Right renal pelvis (tissue), 4 donors: ENCODE measurements around the gene ICAM2. TPM values are rescaled to one million over a fixed set of nuclear protein-coding genes. Genes with fewer than 3 reads are reported as not detected.
"Not testable (repeated sequence)": the region's sequence is repeated elsewhere in the genome, so short reads cannot be mapped to it uniquely, and the experiment has no call there.

Experiments
- DNase-seq, 4 donors: peaks; one replicate each; pipeline ENCODE4 v3.0.0-alpha.2; 2013; ENCODE audit warnings: low read depth in 4 of 4, low spot score in 3 of 4, missing footprints in 1 of 4
- polyA plus RNA-seq, 4 donors: library from polyadenylated mRNA; unstranded; fragments of 120-200 nt; gene quantifications; one replicate each; pipeline ENCODE4 v1.2.1, GENCODE V29; 2013; ENCODE audit not compliant: insufficient read length in 4 of 4

Gene ICAM2
- polyA plus RNA-seq, 4 donors: 28.7 to 32.6 (median 31.1) TPM

DNA sequence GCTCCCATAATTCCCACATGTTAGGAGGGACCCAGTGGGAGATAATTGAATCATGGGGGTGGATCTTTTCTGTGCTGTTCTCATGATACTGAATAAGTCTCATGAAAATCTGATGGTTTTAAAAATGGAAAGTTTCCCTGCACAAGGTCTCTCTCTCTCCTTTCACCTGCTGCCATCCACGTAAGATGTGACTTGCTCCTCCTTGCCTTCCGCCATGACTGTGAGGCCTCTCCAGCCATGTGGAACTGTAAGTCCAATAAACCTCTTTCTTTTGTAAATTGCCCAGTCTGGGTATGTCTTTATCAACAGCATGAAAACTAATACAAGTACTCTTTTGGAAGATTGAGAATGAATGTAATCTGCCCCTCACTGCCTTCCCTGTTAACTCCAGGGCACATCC, 37.8 kb downstream of the ICAM2 start:
- not testable (repeated sequence) for DNase-seq

DNA sequence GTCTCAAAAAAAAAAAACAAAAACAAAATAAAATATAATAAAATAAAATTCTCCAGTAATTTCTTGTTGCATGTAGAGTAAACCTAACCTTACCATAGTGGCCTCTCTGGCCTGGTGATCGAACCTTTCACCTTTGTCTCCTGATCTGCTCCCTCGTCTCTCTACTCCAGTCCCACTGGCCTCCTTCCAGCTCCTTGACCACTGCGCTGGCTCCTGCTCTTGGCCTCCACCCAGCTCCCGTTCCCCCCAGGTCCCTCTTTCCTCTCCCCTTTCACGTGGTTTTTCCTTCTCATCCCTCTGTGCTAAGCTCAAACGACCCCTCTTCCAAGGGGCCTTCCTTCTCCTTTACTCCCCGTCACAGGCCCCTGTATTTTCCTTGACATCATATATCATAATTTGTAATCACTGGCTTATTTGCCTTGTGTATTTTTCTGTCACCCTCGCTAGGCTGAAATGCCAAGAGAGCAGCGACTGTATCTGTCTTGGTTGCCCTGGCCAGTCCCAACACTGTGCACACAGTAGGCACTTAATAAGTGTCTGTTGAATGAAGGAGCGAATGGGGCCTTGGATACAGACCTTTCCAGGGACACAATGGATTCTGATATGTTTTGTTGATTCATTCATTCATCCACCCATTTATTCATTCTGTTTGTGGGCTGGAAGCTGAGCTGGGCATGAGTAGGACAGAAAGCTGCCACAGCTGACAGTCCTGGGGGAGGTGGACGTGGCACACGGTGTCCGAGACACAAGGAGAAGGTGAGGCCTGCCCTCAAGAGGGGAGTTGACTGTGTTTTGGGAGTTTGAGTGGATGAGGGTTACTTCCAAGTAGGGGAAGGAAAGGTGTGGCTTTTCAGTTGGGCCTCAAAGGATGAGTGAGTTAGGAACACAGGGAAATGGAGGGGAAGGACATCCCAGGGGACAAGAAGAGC, 41.9 kb downstream of the ICAM2 start:
- no peak for DNase-seq

DNA sequence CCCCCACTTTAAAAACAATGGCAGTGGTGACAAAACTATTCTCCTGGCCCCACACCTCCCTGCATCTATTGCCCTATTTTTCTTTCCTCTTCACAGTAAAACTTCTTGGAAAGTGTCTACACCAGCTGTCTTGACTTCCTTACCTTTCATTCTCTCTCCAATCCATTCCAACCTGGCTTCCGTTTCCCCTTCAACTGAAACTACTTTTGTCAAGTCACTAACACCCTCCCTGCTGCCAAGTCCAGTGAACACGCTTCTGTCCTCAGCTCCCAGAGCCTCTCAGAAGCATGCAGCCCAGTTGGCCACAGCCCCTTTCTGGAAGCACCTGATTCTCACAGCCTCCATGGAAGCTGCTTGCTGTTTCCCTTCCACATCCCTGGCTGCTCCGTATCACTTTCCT, 43.7 kb downstream of the ICAM2 start:
- DNase-seq: no peak

DNA sequence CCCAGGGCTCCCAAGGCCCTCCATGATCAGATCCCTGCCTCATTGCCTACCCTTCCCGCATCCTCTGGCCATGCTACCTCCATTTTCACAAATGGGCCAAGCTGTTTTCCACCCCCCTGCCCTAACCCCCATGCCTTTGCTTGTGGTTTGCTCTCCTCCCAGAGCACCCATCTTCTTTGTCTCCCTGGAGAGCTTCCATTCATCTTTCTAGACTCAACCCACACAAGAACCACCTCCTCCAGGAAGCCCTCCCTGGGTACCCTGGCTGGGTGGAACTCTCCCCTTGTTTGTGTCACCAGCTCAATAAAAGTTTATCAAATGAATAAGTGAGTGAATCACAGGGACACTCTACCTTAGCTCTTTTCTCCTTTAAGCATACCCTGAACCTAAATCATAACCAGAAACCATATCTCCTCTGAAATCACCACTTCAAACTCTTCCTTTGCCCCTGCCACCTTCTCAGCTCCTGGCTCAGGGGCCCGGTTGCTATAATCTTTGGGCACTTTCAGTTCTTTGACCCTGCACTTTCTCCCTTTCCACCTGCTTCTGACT, 44.8 kb downstream of the ICAM2 start:
- DNase-seq: no peak

DNA sequence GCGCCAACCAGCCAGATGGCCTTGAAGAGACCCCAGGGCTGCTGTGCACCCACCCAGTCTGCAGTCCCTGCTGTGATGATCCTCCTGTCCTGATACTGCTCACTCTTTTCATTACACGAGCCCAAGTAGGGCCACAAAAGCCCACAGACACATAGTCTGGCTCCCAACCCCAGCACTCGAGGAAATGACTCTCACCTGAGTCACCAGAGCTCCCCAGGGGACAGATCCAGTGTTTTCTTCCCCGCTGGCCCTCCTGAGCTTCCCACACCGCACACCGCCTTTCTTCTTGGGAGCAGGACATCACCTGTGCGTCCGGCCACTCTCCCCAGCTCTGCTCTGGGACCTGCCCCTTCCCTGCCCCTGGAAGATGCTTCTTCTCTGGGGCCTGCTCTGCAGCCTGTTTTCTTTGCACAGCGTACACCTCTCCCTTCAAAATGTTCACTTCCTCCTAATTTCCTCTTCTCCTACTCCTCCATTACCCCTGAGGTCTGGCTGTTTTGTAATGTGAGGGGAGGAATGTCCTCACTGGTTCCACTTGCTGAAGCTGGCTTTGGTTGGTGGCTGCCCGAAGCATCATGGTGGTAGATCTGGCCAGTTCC, 45.7 kb downstream of the ICAM2 start:
- no peak for DNase-seq

DNA sequence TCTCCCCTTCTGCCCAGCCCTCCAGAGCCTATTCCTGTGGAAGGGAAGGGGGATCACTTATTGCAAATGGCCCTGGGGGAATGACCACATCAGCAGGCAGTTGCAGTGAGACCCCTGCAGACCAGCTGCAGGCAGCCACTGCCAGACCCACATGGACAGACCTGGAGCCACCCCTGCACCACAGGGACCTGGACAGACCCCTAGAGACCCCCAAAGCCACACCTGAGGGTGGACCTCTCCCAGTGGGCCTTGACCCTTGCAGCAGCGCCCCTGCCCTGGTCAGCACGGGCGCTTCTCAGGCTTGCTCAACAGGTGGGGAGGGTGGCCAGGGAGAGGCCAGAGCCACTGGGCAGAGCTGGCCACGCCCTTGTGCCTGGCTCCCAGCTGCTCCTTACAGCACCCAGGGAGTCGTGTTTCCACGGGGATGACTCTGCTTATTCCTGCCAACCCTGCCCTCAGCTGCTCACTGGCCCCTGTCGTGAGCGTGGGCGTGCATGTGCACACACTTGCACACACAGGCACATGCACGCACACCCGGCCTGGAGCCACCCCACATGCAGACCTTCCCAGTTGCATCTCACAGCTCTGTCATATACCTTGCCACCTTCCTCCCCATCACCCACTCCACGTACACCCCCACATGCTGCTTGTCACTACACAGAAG, 46.4 kb downstream of the ICAM2 start:
- no peak for DNase-seq

DNA sequence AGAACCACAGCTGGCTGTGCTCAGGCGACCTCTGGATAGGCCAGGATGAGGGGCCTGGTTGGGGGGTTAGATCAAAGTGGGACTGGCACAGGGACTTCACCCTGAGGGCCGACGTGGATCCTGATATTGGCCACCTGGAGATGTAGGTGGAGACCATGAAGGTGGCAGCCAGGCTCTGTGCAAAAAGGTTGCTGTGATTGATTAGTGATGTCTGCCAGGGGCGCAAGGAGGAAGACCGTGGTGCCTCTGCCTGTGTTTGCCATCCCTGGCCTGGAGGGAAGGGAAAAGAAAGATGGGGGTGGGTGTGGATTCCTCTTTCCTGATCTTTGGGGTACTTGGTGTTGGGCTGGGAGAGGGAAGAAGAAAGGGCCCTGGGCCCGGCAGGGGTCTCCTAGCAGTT, 47.2 kb downstream of the ICAM2 start:
- no peak for DNase-seq

DNA sequence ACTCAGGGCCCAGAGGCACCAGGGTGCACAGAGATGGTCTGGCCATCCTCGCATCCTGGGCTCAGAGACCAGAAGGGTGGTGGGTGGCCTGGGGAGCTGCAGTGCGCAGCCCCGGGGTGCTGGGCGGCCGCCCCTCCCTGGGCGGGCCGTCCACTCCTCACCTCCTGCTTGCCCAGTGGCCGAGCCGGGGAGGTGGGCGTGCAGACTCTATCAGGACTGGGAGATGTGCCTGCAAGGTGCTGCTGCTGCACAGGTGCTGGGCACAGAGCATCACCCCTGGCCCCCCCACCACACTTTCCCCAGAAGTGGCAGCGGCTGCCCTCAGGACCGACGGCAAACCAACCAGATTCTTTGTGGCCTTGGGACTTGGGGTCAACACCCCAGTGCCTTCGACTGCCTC, 47.6 kb downstream of the ICAM2 start, which contains the start of gene SCN4A:
Gene SCN4A, minus strand, starts transcription at position 123 of the 400 bp plus-strand sequence. Its CDS starts 77 bp downstream, at position 46.
- DNase-seq: no peak

DNA sequence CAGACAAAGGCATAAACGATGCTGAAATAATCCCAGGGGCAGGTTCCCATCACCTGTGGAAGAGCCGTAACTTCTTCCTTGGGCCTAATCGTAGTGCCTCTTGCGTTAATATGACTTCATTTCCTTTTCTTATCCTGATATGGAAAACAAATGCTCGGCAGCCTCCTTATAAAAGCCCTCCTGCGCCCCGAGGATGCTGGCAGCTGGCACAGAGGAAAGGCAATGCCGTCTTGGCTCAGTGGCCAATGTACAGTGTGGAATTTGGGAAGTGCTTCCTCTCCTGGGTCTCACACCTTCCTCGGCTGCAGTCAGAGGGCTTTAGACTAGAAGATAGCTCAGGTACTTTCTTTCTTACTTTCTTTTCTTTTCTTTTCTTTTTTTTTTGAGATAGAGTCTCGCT, 51.2 kb downstream of the ICAM2 start:
- no peak for DNase-seq

DNA sequence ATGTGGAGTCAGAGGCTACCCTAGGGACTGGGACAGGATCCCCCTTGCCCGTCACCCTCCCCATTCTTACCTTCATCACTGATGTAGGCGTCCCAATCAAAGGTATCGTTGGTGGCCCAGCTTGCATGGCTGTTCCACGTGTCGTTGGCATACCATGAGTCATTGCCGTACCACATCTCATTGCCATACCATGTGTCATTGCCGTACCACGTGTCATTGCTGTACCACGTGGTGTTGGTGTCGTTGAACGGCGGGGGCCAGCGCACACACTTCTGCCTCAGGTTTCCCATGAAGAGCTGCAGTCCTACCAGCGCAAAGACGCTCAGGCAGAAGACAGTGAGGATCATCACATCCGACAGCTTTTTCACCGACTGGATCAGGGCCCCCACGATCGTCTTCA, 52.5 kb downstream of the ICAM2 start:
- DNase-seq: no peak

DNA sequence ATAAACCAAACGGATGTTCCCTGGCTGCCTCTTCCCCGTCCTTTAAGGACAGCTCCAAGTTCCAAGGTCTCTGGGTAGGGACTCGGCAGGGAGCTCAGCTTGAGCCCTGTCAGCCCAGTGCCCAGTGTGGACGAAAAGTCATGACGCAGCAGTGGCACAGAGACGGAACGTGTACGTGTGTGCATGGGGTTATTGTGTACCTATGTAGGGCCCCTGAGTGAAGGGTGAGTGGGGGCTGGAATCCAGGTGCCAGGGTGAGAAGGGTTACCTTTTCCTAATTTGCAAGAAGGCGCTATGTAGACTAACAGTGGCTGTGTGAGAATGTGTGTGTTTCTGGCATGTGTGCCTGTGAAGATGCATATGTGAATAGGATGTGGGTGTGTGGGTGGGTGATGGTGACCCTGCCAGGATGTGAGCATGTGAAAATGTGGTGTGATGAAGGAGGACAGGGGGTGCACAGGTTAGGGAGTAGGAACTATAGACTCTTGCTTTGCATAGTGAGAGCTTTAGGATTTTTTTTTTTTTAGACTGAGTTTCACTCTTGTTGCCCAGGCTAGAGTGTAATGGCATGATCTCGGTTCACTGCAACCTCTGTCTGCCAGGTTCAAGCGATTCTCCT, 53.7 kb downstream of the ICAM2 start:
- no peak for DNase-seq

DNA sequence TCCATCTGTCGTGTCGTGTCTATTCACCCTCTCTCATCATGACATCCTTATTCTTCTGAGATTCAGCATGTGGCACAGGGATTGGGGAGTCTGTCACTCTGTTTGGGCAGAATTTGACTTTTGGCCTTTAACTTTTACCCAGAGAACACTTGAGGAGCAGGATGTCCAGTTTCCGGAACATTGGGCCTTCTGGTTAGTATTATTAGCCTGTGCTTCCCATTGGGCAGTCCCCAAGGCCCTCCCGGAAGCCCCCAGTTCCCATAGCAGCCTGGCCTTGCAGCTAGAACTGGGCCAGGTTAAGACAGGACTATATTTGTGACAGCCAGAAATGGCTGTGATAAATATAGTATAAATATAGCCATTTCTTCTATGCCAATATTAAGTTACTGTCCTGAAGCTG, 57.3 kb downstream of the ICAM2 start:
- DNase-seq: no peak

DNA sequence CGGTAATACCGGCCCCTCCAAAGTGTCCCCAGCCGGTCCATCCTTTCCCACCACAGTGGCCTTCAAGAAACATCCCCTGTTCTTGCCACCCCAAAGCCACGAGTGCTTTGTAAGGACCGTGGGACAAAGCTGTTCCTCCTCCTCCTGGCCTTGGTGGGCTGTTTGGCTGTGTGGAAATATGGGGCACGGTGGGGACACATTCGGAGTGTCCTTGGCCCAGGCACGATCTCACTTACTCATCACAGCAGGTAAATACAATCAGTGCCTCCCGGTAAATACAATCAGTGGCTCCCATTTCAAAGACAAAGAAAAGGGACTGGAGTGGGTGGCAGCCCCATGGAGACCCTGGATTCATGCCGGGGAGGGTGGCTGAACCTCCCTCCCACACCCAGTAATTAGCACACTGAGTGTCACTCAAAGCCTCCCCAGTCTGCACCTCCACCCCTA, 58.1 kb downstream of the ICAM2 start:
- DNase-seq: no peak

DNA sequence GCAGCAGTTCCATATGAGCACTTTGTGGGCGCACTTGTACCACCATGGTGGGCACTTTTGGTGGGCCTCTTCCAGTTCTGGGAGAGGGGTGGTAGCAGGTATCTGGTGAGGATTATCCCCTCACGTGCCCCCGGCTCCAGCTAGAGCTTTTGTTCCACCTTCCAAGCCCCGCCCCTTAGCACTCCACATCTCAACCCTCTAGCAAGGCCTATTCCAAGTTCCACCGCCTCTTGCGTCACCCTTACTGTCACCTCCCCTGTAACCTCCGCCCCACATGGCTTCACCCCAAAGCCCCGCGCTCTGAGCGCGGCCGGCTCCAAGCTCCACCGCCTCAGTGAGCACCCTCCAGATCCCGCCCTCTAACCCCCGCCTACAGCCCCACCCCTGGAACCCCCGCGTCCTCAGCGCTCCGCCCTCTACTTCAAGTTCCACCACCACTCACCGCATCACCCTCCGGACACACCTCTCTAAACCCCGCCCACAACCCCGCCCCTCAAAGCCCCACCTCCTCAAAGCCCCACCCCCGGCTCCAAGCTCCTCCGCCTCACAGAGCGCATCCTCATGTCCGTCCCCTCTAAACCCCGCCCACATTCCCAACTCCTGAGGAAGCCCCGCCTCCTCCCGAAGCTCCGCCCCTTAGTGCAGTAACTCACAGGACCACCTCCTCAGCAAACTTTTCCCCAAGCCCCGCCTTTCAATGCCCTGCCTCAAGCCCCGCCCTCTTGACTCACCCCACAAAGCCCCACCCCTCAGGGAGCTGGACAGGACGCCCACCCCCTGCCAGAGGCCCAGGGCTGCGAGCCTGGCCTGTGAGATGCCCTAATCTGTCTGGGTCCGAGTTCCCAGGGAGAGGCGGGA, 58.8 kb downstream of the ICAM2 start:
- peak in 2 of 4 donors; percentile 20 for DNase-seq

DNA sequence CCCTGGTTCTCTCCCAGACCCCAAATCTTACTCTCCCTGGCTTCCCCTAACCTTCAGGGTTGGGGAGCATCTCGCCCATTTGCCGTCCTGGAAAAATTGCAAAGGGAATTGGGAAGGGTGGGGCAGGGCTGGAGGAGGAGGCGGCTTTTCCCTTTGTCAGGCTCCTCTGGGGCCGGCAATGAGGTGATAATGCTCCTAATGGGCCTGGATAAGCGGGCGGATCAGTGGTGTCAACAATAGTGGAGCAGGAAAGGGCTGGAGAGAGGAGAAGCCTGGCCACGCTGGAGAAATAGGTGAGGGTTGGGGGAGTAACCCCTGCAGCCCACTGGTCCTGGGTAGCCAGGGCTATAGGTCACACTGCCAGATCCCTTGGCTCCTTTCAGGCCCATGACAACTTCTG, 60.0 kb downstream of the ICAM2 start:
- DNase-seq: no peak

DNA sequence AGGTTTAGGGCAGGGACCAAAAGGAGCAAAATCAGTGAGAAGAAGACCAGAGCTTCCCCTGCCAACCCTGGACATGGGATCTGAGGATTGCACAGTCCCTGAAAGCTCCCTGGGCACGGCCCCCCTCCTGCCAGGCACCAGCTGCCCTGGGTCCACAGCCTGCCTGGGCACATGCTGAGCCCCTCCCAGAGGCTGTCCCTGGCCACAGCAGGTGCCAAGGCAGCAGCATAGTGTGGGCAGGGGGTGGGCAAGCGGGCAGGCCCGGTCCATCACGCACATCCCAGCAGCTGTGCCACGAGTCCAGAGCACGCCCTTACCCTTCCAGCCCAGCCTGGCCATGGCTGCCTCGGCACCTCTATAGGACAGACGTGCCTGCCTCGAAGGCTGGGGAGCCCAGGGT, 60.4 kb downstream of the ICAM2 start:
- DNase-seq: no peak

DNA sequence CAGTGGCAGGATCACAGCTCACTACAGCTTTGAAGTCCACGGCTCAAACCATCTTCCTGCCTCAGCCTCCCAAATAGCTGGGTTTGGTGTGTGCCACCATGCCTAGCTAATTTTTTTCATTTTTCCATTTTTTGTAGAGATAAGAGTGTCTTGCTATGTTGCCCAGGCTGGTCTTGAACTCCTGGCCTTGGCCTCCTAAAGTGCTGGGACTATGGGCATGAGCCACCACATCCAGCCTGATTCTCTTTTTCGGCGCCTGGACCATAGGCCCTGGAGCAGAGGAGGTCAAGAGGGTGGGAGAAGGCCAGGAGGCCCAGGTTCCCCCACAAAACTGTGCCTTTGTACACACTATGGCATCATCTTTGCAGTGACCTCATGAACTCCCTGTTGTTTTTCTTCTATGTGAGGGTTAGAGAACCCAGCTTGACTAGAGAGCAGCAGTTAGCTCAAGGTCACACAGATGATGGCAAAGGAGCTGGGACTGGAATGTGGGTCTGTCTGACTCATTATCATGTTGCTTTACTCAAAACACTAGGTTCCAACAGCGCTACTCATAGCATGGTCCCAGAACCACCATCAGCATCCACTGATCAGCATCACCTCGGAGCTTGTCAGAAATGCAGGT, 64.0 kb downstream of the ICAM2 start:
- DNase-seq: no peak

DNA sequence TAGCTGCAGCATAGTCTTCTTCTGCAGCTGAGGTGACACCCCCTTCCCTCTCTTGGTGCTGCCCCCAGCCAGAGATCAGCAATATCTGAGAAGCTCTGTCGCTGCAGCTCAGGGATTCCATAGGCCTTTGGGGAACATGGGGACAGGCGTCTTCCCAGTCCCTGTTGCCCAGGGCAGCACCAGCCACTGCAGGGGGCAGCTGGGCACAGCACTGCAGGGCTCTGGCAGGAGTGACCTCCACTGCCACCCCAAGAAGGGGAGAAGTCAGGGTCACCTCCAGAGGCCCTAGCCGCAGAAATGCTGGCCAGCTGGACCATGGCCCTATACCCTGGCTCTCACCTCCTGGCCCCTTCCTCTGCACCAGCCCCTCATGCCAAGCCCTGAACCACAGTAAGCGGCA, 64.6 kb downstream of the ICAM2 start:
- DNase-seq: no peak

DNA sequence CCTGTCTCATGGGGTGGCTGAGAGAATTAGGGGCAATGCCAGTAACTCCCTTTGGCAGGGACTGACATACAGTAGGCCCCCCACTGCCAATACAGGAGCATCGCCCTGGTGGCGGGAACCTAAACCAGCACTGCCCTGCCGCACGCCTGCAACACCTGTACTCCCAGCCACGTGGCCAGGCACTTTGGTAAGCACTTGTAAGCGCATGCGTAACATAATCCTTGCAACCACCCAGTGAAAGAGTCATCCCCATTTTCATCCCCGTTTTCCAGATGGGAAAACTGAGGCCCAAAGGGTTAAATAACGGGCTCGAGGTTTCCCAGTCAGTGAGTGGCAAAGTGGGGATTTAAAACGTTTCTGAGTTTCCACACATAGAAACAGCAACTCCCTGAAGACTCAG, 65.2 kb downstream of the ICAM2 start:
- no peak for DNase-seq
